Measurements from ENCODE around the gene CD36. TPM values are rescaled to one million over a fixed set of nuclear protein-coding genes. Genes with fewer than 3 reads are reported as not detected.
A peak's percentile ranks its signal among the peaks of the same experiment; 100 is the strongest.

The CD36 gene
- total RNA-seq, 1 experiment from 2014 or later, result 0.28 TPM

DNA sequence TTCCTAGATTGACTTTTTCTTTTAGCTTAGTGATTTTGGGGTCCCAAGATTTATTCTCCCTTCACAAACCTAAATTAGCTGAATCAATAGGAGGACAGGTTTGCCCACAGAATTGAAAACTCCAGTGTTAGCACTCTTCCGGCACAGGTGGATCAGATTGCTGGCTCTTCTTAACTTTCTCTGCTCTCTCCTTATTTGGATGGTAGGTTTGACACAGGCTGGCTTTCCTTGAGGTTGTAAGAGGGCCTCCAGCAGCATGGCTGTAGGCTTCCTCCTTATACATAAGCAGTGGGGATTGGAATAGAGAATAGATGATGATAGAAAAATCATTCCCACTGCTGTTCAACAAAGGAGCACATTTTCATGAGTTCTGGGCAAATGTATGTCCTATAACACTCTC, 9.4 kb upstream of the CD36 start:
- Histone ChIP-seq H4K20me1 (ENCODE audit: control insufficient read depth, insufficient read depth, insufficient read length) (no peaks in the 10 kb centered on the region), H3K4me2 (ENCODE audit: insufficient read depth, insufficient read length, low read length) (no peak overlapping the region), H3K79me2 (ENCODE audit: insufficient read depth, low read length) (no peaks in the 10 kb centered on the region), H2BK120ac (ENCODE audit: low read depth, low read length, poor library complexity, severe bottlenecking) (no peak overlapping the region), H3K9me3 (ENCODE audit: control insufficient read depth, low read depth, low read length) (no peaks in the 10 kb centered on the region), H3K56ac (ENCODE audit: insufficient read length, low read depth, low read length) (no peak overlapping the region), H3K23ac (ENCODE audit: insufficient read length, low read depth, low read length) (no peak overlapping the region), H4K5ac (ENCODE audit: insufficient read length, low read depth, low read length) (no peak overlapping the region), H2BK20ac (ENCODE audit: low read depth, low read length, poor library complexity, severe bottlenecking) (no peak overlapping the region), H4K8ac (replicated peaks; ENCODE audit: insufficient read length, low read depth, low read length) (no peak overlapping the region), H3K27me3 (ENCODE audit: insufficient read depth, low read length) (no peaks in the 10 kb centered on the region), H3K27ac (ENCODE audit: insufficient read length, low read depth, low read length) (no peak overlapping the region), H2BK5ac (ENCODE audit: insufficient read length, low read length) (no peak overlapping the region), H4K91ac (ENCODE audit: insufficient read length, low read depth, low read length) (no peak overlapping the region), H3K14ac (ENCODE audit: insufficient read depth, low read length) (no peak overlapping the region), H3K4ac (ENCODE audit: low read depth, low read length) (no peak overlapping the region), H2BK15ac (ENCODE audit: low read depth, low read length) (no peak overlapping the region), H3K4me1 (ENCODE audit: insufficient read depth, low read length) (no peaks in the 10 kb centered on the region), H3K9ac (ENCODE audit: extremely low read depth, insufficient read length, low read length) (no peak overlapping the region), H2AK5ac (ENCODE audit: insufficient read length, low read length) (no peak overlapping the region), H3K23me2 (ENCODE audit: insufficient read length, low read depth, low read length, poor library complexity, severe bottlenecking) (no peaks in the 10 kb centered on the region), H3K18ac (ENCODE audit: insufficient read length, low read depth, low read length) (no peak overlapping the region), H3T11ph (ENCODE audit: low read length) (no peak overlapping the region), H2AFZ (ENCODE audit: low read length) (no peak overlapping the region), H3K79me1 (ENCODE audit: insufficient read depth, low read depth, low read length, poor library complexity, severe bottlenecking) (no peaks in the 10 kb centered on the region), H2BK12ac (ENCODE audit: insufficient read length, low read depth, low read length) (no peak overlapping the region)
- H3K27me3 Mint-ChIP-seq (ENCODE audit: low read depth), result no peaks in the 10 kb centered on the region
- peaks cover 8 to 9% of the 10 kb centered on the region in 2 experiments; a peak in 3 of 4 replicates for H3K4me1 Mint-ChIP-seq
- no peak overlapping the region for H3K4me3 Mint-ChIP-seq
- H3K27ac Mint-ChIP-seq, result peak overlapping the region in 1 of 3 experiments; percentile 25; a peak in 1 of 7 replicates
- TF ChIP-seq CTCF (conservative IDR thresholded peaks at IDR 0.05), result no peak
- WGBS (ENCODE audit: extremely low coverage, insufficient read length, low lambda C conversion rate), result no CpG with 5 or more reads among the region's 1 CpG
- H3K36me3 Mint-ChIP-seq (ENCODE audit: insufficient read depth in 1 of 3, low read depth in 3 of 3), result no peaks in the 10 kb centered on the region
- no peaks in the 10 kb centered on the region for H3K9me3 Mint-ChIP-seq
- no peak for DNase-seq

Data from H9 (cell line).